Liver (tissue), 9 donors: ENCODE measurements around the gene SMR3A. TPM values are rescaled to one million over a fixed set of nuclear protein-coding genes. Genes with fewer than 3 reads are reported as not detected.

Source experiments
- DNase-seq: peaks from one replicate; pipeline ENCODE4 v3.0.0-alpha.2; 2017; ENCODE audit warnings: low spot score
- H3K27ac ChIP-seq, 2 donors: one replicate each; pipeline ENCODE4 v1.7.0; 2013; ENCODE audit warnings: inconsistent platforms in 2 of 2, low read length in 2 of 2, control low read depth in 1 of 2, low read depth in 1 of 2, mild to moderate bottlenecking in 1 of 2
- H3K27me3 ChIP-seq, 4 donors: one replicate each; pipeline versions ENCODE4 v1.6.1 to v1.7.0; 2013; ENCODE audit warnings: low read length in 3 of 4, inconsistent platforms in 1 of 4, mild to moderate bottlenecking in 1 of 4, moderate library complexity in 1 of 4; ENCODE audit not compliant: control insufficient read depth in 4 of 4, insufficient read depth in 4 of 4
- H3K36me3 ChIP-seq, 4 donors: one replicate each; pipeline versions ENCODE4 v1.6.1 to v1.7.0; 2013; ENCODE audit warnings: low read length in 3 of 4, mild to moderate bottlenecking in 3 of 4, low read depth in 1 of 4, moderate library complexity in 1 of 4; ENCODE audit not compliant: control insufficient read depth in 4 of 4, insufficient read depth in 3 of 4
- H3K4me1 ChIP-seq, 4 donors: one replicate each; pipeline versions ENCODE4 v1.6.1 to v1.7.0; 2013; ENCODE audit warnings: low read length in 3 of 4, mild to moderate bottlenecking in 3 of 4, moderate library complexity in 1 of 4; ENCODE audit not compliant: control insufficient read depth in 4 of 4, insufficient read depth in 4 of 4
- H3K4me3 ChIP-seq, 3 donors: one replicate each; pipeline versions ENCODE4 v1.6.1 to v1.7.0; 2013; ENCODE audit warnings: low read length in 3 of 3, control low read depth in 1 of 3, low read depth in 1 of 3, mild to moderate bottlenecking in 1 of 3
- H3K9ac ChIP-seq, 2 donors: one replicate each; pipeline ENCODE4 v1.7.0; 2013; ENCODE audit warnings: low read length in 2 of 2, mild to moderate bottlenecking in 2 of 2, moderate library complexity in 2 of 2, control low read depth in 1 of 2, low read depth in 1 of 2
- H3K9me3 ChIP-seq, 4 donors: one replicate each; pipeline versions ENCODE4 v1.6.1 to v1.7.0; 2013; ENCODE audit warnings: low read length in 3 of 4; ENCODE audit not compliant: control insufficient read depth in 4 of 4
- EGR1 ChIP-seq, 2 donors: IDR thresholded peaks; 2 replicates each; pipeline ENCODE4 v1.6.1; 2016 to 2018; ENCODE audit warnings: antibody characterized with exemption in 2 of 2, low read depth in 2 of 2
- FOXA1 ChIP-seq: IDR thresholded peaks from 2 replicates; pipeline ENCODE4 v1.6.1; 2016; ENCODE audit warnings: antibody characterized with exemption
- FOXA2 ChIP-seq: IDR thresholded peaks from 2 replicates; pipeline ENCODE4 v1.6.1; 2016; ENCODE audit warnings: antibody characterized with exemption
- GABPA ChIP-seq, 2 donors: IDR thresholded peaks in 1 of 2; conservative IDR thresholded peaks in 1 of 2; 2 replicates each; pipeline ENCODE4 v1.6.1; 2016; ENCODE audit warnings: antibody characterized with exemption in 2 of 2, mild to moderate bottlenecking in 1 of 2, moderate library complexity in 1 of 2
- HNF4A ChIP-seq, 2 donors: conservative IDR thresholded peaks; 2 replicates each; pipeline ENCODE4 v1.6.1; 2016; ENCODE audit warnings: antibody characterized with exemption in 2 of 2, mild to moderate bottlenecking in 2 of 2
- HNF4G ChIP-seq: IDR thresholded peaks from 2 replicates; pipeline ENCODE4 v1.6.1; 2016; ENCODE audit warnings: antibody characterized with exemption
- JUND ChIP-seq, 2 donors: IDR thresholded peaks; 2 replicates each; pipeline ENCODE4 v1.6.1; 2016; ENCODE audit warnings: antibody characterized with exemption in 2 of 2
- RAD21 ChIP-seq, 2 donors: IDR thresholded peaks; 2 replicates each; pipeline ENCODE4 v1.6.1; 2016; ENCODE audit warnings: antibody characterized with exemption in 2 of 2, mild to moderate bottlenecking in 2 of 2
- RXRA ChIP-seq, 2 donors: IDR thresholded peaks; 2 replicates each; pipeline ENCODE4 v1.6.1; 2017 to 2018; ENCODE audit warnings: antibody characterized with exemption in 2 of 2, mild to moderate bottlenecking in 1 of 2
- SP1 ChIP-seq: IDR thresholded peaks from 2 replicates; pipeline ENCODE4 v1.6.1; 2018; ENCODE audit warnings: antibody characterized with exemption, mild to moderate bottlenecking
- TAF1 ChIP-seq: conservative IDR thresholded peaks from 2 replicates; pipeline ENCODE4 v1.6.1; 2016; ENCODE audit warnings: antibody characterized with exemption, mild to moderate bottlenecking
- YY1 ChIP-seq: IDR thresholded peaks from 2 replicates; pipeline ENCODE4 v1.6.1; 2016; ENCODE audit warnings: antibody characterized with exemption, mild to moderate bottlenecking
- WGBS: extraction: QIAGEN DNeasy Blood & Tissue Kit; methylation state at CpG from one replicate; pipeline ENCODE4 v1.1.7; 2013; 5-methylcytosine and 5-hydroxymethylcytosine counted together
- polyA plus RNA-seq, 2 donors: library from polyadenylated mRNA; stranded (reverse) in 1 of 2; unstranded in 1 of 2; fragments of 200-250 nt in 1 of 2; fragments of >200 nt in 1 of 2; fragmentation: Nextera tagmentation in 1 of 2; extraction: Ambion mirVana in 1 of 2; gene quantifications; one replicate each; pipeline versions ENCODE4 v1.2.1 to v1.2.3, GENCODE V29; 2013 to 2015
- total RNA-seq, 2 donors: library from RNA; depleted of rRNA; stranded (reverse); fragments of >200 nt; gene quantifications; one replicate each; pipeline ENCODE4 v1.2.3, GENCODE V29; 2014
- TF ChIP-seq, protein P1 (sequence below): IDR thresholded peaks from 2 replicates; pipeline ENCODE4 v1.6.1; 2016; ENCODE audit warnings: antibody characterized with exemption, mild to moderate bottlenecking
- TF ChIP-seq, protein P2 (sequence below): fragments of 150-350 bp; IDR thresholded peaks from 2 replicates; pipeline ENCODE4 v1.5.1; 2017; ENCODE audit warnings: improper control_type of control experiment, low read depth, low read length; ENCODE audit not compliant: missing input control
- TF ChIP-seq, protein P3 (sequence below): IDR thresholded peaks from 2 replicates; pipeline ENCODE4 v1.6.1; 2016; ENCODE audit warnings: antibody characterized with exemption
- TF ChIP-seq, protein P4 (sequence below): IDR thresholded peaks from 2 replicates; pipeline ENCODE4 v1.6.1; 2016; ENCODE audit warnings: antibody characterized with exemption
- TF ChIP-seq, protein P5 (sequence below): IDR thresholded peaks from 2 replicates; pipeline ENCODE4 v1.6.1; 2016; ENCODE audit warnings: antibody characterized with exemption
- donor health status: healthy.
- donor health status: healthy.
- donor health status: healthy.
- donor health status: healthy.
- donor health status: healthy.

The SMR3A gene
- total and polyA plus RNA-seq, 4 donors, result not detected

DNA sequence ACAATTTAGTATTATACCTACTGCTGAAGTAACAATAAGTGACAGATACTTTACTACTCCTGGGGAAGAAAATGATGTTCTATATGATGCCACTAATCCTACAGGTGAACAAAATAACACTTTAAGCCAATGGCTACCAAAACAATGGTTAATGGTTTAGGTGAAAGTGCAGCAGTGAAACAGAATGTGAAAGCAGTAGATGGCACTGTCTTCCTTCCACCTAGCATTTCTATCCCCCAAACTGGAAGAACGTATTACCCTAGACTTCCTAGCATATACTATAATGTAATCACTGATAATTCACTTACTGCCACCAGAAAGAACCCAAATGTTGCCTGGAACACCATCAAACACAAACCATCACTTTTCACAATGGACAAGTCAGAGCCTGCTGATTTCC is 44.6 kb upstream of the SMR3A start:
- no peak overlapping the region for H3K9ac ChIP-seq

DNA sequence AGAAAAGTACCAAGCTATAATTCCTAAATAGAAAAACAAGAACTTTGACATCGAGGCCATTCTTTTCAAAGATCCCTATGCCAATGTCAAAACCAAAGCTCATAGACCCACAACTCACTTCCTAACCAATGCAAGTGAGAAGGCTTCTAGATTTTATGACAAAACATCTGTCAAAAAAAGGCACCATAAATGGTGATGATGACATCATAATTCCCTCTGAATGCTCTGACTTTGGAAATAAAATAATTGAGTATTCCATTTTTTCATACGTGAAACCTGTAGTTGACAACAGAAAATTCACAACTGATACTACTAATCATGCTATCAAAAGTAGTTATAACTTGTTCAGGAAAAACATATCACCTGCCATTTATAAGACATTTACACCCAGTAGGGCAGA is 34.5 kb upstream of the SMR3A start:
- TF ChIP-seq GABPA (IDR thresholded peaks at IDR 0.05 in 1 of 2, conservative IDR thresholded peaks at IDR 0.05 in 1 of 2), result no peak
- TF ChIP-seq, protein P1, sequence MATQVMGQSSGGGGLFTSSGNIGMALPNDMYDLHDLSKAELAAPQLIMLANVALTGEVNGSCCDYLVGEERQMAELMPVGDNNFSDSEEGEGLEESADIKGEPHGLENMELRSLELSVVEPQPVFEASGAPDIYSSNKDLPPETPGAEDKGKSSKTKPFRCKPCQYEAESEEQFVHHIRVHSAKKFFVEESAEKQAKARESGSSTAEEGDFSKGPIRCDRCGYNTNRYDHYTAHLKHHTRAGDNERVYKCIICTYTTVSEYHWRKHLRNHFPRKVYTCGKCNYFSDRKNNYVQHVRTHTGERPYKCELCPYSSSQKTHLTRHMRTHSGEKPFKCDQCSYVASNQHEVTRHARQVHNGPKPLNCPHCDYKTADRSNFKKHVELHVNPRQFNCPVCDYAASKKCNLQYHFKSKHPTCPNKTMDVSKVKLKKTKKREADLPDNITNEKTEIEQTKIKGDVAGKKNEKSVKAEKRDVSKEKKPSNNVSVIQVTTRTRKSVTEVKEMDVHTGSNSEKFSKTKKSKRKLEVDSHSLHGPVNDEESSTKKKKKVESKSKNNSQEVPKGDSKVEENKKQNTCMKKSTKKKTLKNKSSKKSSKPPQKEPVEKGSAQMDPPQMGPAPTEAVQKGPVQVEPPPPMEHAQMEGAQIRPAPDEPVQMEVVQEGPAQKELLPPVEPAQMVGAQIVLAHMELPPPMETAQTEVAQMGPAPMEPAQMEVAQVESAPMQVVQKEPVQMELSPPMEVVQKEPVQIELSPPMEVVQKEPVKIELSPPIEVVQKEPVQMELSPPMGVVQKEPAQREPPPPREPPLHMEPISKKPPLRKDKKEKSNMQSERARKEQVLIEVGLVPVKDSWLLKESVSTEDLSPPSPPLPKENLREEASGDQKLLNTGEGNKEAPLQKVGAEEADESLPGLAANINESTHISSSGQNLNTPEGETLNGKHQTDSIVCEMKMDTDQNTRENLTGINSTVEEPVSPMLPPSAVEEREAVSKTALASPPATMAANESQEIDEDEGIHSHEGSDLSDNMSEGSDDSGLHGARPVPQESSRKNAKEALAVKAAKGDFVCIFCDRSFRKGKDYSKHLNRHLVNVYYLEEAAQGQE, result no peak
- no peak for TF ChIP-seq HNF4G
- TF ChIP-seq HNF4A (conservative IDR thresholded peaks at IDR 0.05), result no peak
- TF ChIP-seq JUND (IDR thresholded peaks at IDR 0.05), result no peak
- no peak for TF ChIP-seq TAF1
- no peak for TF ChIP-seq YY1
- TF ChIP-seq RXRA (IDR thresholded peaks at IDR 0.05), result no peak
- no peak for TF ChIP-seq FOXA1
- TF ChIP-seq, protein P2, sequence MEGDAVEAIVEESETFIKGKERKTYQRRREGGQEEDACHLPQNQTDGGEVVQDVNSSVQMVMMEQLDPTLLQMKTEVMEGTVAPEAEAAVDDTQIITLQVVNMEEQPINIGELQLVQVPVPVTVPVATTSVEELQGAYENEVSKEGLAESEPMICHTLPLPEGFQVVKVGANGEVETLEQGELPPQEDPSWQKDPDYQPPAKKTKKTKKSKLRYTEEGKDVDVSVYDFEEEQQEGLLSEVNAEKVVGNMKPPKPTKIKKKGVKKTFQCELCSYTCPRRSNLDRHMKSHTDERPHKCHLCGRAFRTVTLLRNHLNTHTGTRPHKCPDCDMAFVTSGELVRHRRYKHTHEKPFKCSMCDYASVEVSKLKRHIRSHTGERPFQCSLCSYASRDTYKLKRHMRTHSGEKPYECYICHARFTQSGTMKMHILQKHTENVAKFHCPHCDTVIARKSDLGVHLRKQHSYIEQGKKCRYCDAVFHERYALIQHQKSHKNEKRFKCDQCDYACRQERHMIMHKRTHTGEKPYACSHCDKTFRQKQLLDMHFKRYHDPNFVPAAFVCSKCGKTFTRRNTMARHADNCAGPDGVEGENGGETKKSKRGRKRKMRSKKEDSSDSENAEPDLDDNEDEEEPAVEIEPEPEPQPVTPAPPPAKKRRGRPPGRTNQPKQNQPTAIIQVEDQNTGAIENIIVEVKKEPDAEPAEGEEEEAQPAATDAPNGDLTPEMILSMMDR, result no peak
- TF ChIP-seq FOXA2, result no peak
- no peak for TF ChIP-seq SP1
- TF ChIP-seq EGR1 (IDR thresholded peaks at IDR 0.05; ENCODE audit: low read depth in 2 of 2), result no peak
- TF ChIP-seq, protein P3, sequence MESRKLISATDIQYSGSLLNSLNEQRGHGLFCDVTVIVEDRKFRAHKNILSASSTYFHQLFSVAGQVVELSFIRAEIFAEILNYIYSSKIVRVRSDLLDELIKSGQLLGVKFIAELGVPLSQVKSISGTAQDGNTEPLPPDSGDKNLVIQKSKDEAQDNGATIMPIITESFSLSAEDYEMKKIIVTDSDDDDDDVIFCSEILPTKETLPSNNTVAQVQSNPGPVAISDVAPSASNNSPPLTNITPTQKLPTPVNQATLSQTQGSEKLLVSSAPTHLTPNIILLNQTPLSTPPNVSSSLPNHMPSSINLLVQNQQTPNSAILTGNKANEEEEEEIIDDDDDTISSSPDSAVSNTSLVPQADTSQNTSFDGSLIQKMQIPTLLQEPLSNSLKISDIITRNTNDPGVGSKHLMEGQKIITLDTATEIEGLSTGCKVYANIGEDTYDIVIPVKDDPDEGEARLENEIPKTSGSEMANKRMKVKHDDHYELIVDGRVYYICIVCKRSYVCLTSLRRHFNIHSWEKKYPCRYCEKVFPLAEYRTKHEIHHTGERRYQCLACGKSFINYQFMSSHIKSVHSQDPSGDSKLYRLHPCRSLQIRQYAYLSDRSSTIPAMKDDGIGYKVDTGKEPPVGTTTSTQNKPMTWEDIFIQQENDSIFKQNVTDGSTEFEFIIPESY, result no peak
- no peak for TF ChIP-seq RAD21 (IDR thresholded peaks at IDR 0.05)
- TF ChIP-seq, protein P4, sequence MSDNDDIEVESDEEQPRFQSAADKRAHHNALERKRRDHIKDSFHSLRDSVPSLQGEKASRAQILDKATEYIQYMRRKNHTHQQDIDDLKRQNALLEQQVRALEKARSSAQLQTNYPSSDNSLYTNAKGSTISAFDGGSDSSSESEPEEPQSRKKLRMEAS, result no peak
- TF ChIP-seq, protein P5, sequence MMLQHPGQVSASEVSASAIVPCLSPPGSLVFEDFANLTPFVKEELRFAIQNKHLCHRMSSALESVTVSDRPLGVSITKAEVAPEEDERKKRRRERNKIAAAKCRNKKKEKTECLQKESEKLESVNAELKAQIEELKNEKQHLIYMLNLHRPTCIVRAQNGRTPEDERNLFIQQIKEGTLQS, result no peak
- no peak for DNase-seq
- 77% methylated on average over 2 of the region's 2 CpGs for WGBS

More for the DNA sequence above, 44.6 kb upstream of the SMR3A start:
- WGBS, result 38% methylated on average over 1 of the region's 1 CpG
- Histone ChIP-seq H3K4me3 (no peak overlapping the region), H3K9me3 (no peaks in the 10 kb centered on the region), H3K36me3 (no peaks in the 10 kb centered on the region), H3K27ac (no peak overlapping the region), H3K4me1 (no peaks in the 10 kb centered on the region), H3K27me3 (no peaks in the 10 kb centered on the region)
- DNase-seq, result no peak
- no peak for TF ChIP-seq RXRA (IDR thresholded peaks at IDR 0.05)
- TF ChIP-seq, protein P2, result peak; percentile 5
- peak in 1 of 2 donors; percentile 48 for TF ChIP-seq RAD21 (IDR thresholded peaks at IDR 0.05)

More for the DNA sequence above, 34.5 kb upstream of the SMR3A start:
- H3K4me3 ChIP-seq, result no peak overlapping the region
- H3K36me3 ChIP-seq, result no peaks in the 10 kb centered on the region
- H3K27ac ChIP-seq, result no peak overlapping the region
- no peak overlapping the region for H3K9ac ChIP-seq
- H3K4me1 ChIP-seq, result no peaks in the 10 kb centered on the region
- peaks cover 0 to 3% (median 0%) of the 10 kb centered on the region in 4 donors for H3K27me3 ChIP-seq
- H3K9me3 ChIP-seq, result no peaks in the 10 kb centered on the region
